ENCODE results near the gene KRT78. TPM values are rescaled to one million over a fixed set of nuclear protein-coding genes. Genes with fewer than 3 reads are reported as not detected.

Gene KRT78
- polyA plus RNA-seq, 3 donors = not detected

GRCh38 chr12:52831251-52831650, 17.5 kb downstream of the KRT78 start:
- intact Hi-C loops (cut with micrococcal nuclease) = no loop called here
- Mint-ChIP-seq H3K27me3 (ENCODE audit: low read depth in 3 of 3) (peaks cover 0 to 9% (median 0%) of the 10 kb centered on the region in 3 donors), H3K27ac (peak overlapping the region in 1 of 7 donors; percentile 33), H3K4me3 (no peak overlapping the region), H3K9me3 (no peaks in the 10 kb centered on the region), H3K36me3 (no peaks in the 10 kb centered on the region), H3K4me1 (peaks cover 14% of the 10 kb centered on the region)
- no peak for TF ChIP-seq CTCF (IDR thresholded peaks at IDR 0.05)
- no peaks in the 10 kb centered on the region for H4K20me1 ChIP-seq (ENCODE audit: insufficient read depth, low read length)
- H3K4me2 ChIP-seq (replicated peaks; ENCODE audit: extremely low read depth, low read length, poor library complexity, severe bottlenecking) = no peak overlapping the region
- no peak overlapping the region for H3K4me3 ChIP-seq (replicated peaks in 1 of 3; ENCODE audit: low read depth in 2 of 3, low read length in 3 of 3)
- 92% methylated on average over 7 of the region's 7 CpGs for WGBS (ENCODE audit: insufficient coverage)
- no peak overlapping the region for H2AFZ ChIP-seq (ENCODE audit: insufficient read depth, low read depth, low read length, poor library complexity, severe bottlenecking)
- H3K4me1 ChIP-seq (ENCODE audit: control insufficient read depth in 1 of 2, insufficient read depth in 2 of 2, low read length in 2 of 2) = peaks cover 0 to 6% of the 10 kb centered on the region in 2 donors
- H3K9me3 ChIP-seq (replicated peaks in 1 of 2; ENCODE audit: control insufficient read depth in 1 of 2, insufficient read depth in 1 of 2, low read length in 2 of 2) = no peaks in the 10 kb centered on the region
- no peak for DNase-seq
- no peak overlapping the region for H3K9ac ChIP-seq (ENCODE audit: insufficient read depth, low read length, poor library complexity, severe bottlenecking)
- no peak overlapping the region for H3K27ac ChIP-seq (ENCODE audit: low read depth in 1 of 2, low read length in 2 of 2)
- no peaks in the 10 kb centered on the region for H3K27me3 ChIP-seq (ENCODE audit: control insufficient read depth in 2 of 2, insufficient read depth in 2 of 2, low read length in 2 of 2)
- H3K36me3 ChIP-seq (replicated peaks in 1 of 2; ENCODE audit: control insufficient read depth in 1 of 2, insufficient read depth in 2 of 2, low read length in 2 of 2) = no peaks in the 10 kb centered on the region
- H3K79me2 ChIP-seq (ENCODE audit: insufficient read depth, low read length) = no peaks in the 10 kb centered on the region

- Histone ChIP-seq H3K4me1 (ENCODE audit: control insufficient read depth in 1 of 2, insufficient read depth in 2 of 2, low read length in 2 of 2) (peaks cover 0 to 6% of the 10 kb centered on the region in 2 donors), H3K4me2 (replicated peaks; ENCODE audit: extremely low read depth, low read length, poor library complexity, severe bottlenecking) (no peak overlapping the region), H3K4me3 (replicated peaks in 1 of 3; ENCODE audit: low read depth in 2 of 3, low read length in 3 of 3) (no peak overlapping the region), H3K9me3 (replicated peaks in 1 of 2; ENCODE audit: control insufficient read depth in 1 of 2, insufficient read depth in 1 of 2, low read length in 2 of 2) (no peaks in the 10 kb centered on the region), H4K20me1 (ENCODE audit: insufficient read depth, low read length) (no peaks in the 10 kb centered on the region), H3K27me3 (ENCODE audit: control insufficient read depth in 2 of 2, insufficient read depth in 2 of 2, low read length in 2 of 2) (no peaks in the 10 kb centered on the region), H3K36me3 (replicated peaks in 1 of 2; ENCODE audit: control insufficient read depth in 1 of 2, insufficient read depth in 2 of 2, low read length in 2 of 2) (no peaks in the 10 kb centered on the region), H3K27ac (ENCODE audit: low read depth in 1 of 2, low read length in 2 of 2) (no peak overlapping the region), H3K9ac (ENCODE audit: insufficient read depth, low read length, poor library complexity, severe bottlenecking) (no peak overlapping the region), H3K79me2 (ENCODE audit: insufficient read depth, low read length) (no peaks in the 10 kb centered on the region), H2AFZ (ENCODE audit: insufficient read depth, low read depth, low read length, poor library complexity, severe bottlenecking) (no peak overlapping the region)
- peaks cover 0 to 9% (median 1%) of the 10 kb centered on the region in 3 donors for H3K27me3 Mint-ChIP-seq (ENCODE audit: low read depth in 3 of 3)
- H3K4me1 Mint-ChIP-seq = peaks cover 10% of the 10 kb centered on the region
- no peak for DNase-seq
- no peaks in the 10 kb centered on the region for H3K36me3 Mint-ChIP-seq
- H3K4me3 Mint-ChIP-seq = no peak overlapping the region
- intact Hi-C loops (cut with micrococcal nuclease) = no loop called here
- H3K9me3 Mint-ChIP-seq = no peaks in the 10 kb centered on the region
- WGBS (ENCODE audit: insufficient coverage) = 88% methylated on average over 6 of the region's 8 CpGs
- no peak for TF ChIP-seq CTCF (IDR thresholded peaks at IDR 0.05)
- H3K27ac Mint-ChIP-seq = no peak overlapping the region
Measured at GRCh38 chr12:52829986-52830770, 18.6 kb downstream of the KRT78 start.

Measured in CD14-positive monocyte (primary cell).